A549 (cell line): ENCODE results near the gene SLC16A8. TPM values are rescaled to one million over a fixed set of nuclear protein-coding genes. Genes with fewer than 3 reads are reported as not detected.

Experiments used
- ATAC-seq, 2 experiments: fragments of 200-7000 bp in 1 of 2; fragments of >200 bp in 1 of 2; cut with Nextera tagmentation in 1 of 2; cut with Tn5 transposase in 1 of 2; 3 replicates each; pipeline versions ENCODE4 v1.8.0 to v1.9.1; 2018 to 2020; ENCODE audit warnings: mild to moderate bottlenecking in 1 of 2, moderate library complexity in 1 of 2
- CTCF ChIA-PET: fragments of 300-600 bp; sonication (Branson Sonifier 250); formaldehyde crosslinking; extraction: SDS; loops from one replicate; lab custom pipeline; 2021; ENCODE audit warnings: antibody characterized with exemption, inconsistent platforms; lab: Yijun Ruan, JAX
- POLR2A ChIA-PET: fragments of 350-600 bp; formaldehyde crosslinking; extraction: SDS; loops from one replicate; lab custom pipeline; 2021; ENCODE audit warnings: antibody characterized with exemption, inconsistent platforms; lab: Yijun Ruan, JAX
- DNase-seq, 2 experiments: peaks; one replicate each; pipeline versions ENCODE4 v3.0.0 to v3.0.0-alpha.2; 2011 to 2016; ENCODE audit warnings: low read depth in 1 of 2, low spot score in 1 of 2
- FAIRE-seq: peaks from 2 replicates; lab custom pipeline; 2011; peaks lifted over from hg19 to GRCh38; lab: Jason Lieb, UNC
- H3K27ac ChIP-seq, 2 experiments: fragments of >200 bp; sonication (Bioruptor Twin); formaldehyde crosslinking; 3 replicates each; pipeline ENCODE4 v1.5.1; 2016 to 2017
- H3K4me1 ChIP-seq: fragments of >200 bp; sonication (Bioruptor Twin); formaldehyde crosslinking; 3 replicates; pipeline ENCODE4 v1.6.1; 2016
- H3K4me2 ChIP-seq: fragments of >200 bp; sonication (Bioruptor Twin); formaldehyde crosslinking; 3 replicates; pipeline ENCODE4 v1.6.1; 2016
- H3K4me3 ChIP-seq: fragments of >200 bp; sonication (Bioruptor Twin); formaldehyde crosslinking; 3 replicates; pipeline ENCODE4 v1.5.1; 2016
- H3K9me3 ChIP-seq: fragments of >200 bp; sonication (Bioruptor Twin); formaldehyde crosslinking; 3 replicates; pipeline ENCODE4 v1.6.1; 2016
- CBX2 ChIP-seq: fragments of 200-600 bp; sonication (generic); IDR thresholded peaks from 2 replicates; pipeline ENCODE4 v1.6.1; 2016; ENCODE audit warnings: low read depth, mild to moderate bottlenecking, borderline replicate concordance
- CHD2 ChIP-seq: fragments of 150-350 bp; IDR thresholded peaks from 2 replicates; pipeline ENCODE4 v1.6.1; 2014; ENCODE audit warnings: low read length; ENCODE audit not compliant: partially characterized antibody
- E2F6 ChIP-seq: IDR thresholded peaks from 2 replicates; pipeline ENCODE4 v1.6.1; 2012; ENCODE audit warnings: low read depth, borderline replicate concordance
- EHMT2 ChIP-seq: fragments of 200-600 bp; sonication (generic); IDR thresholded peaks from 2 replicates; pipeline ENCODE4 v1.6.1; 2016; ENCODE audit warnings: antibody characterized with exemption, low read depth, mild to moderate bottlenecking, moderate library complexity
- FOXS1 ChIP-seq: fragments of 250-450 bp; sonication (Bioruptor Pico); IDR thresholded peaks from 2 replicates; pipeline ENCODE4 v1.5.0; 2020; ENCODE audit warnings: mild to moderate bottlenecking, moderate library complexity
- GATA3 ChIP-seq: IDR thresholded peaks from 2 replicates; pipeline ENCODE4 v1.6.1; 2012; ENCODE audit warnings: borderline replicate concordance
- HES2 ChIP-seq: fragments of >200 bp; sonication (Bioruptor Twin); formaldehyde crosslinking; IDR thresholded peaks from 2 replicates; pipeline ENCODE4 v1.6.1; 2016
- HEYL ChIP-seq: fragments of 250-450 bp; sonication (Bioruptor Pico); IDR thresholded peaks from 2 replicates; pipeline ENCODE4 v1.8.0; 2021; ENCODE audit warnings: mild to moderate bottlenecking, moderate library complexity
- HMGXB4 ChIP-seq: fragments of 250-450 bp; sonication (Bioruptor Pico); IDR thresholded peaks from 2 replicates; pipeline ENCODE4 v1.5.0; 2021; ENCODE audit warnings: mild to moderate bottlenecking, moderate library complexity, borderline replicate concordance
- HOXB5 ChIP-seq: fragments of 250-450 bp; sonication (Bioruptor Pico); IDR thresholded peaks from 2 replicates; pipeline ENCODE4 v1.5.0; 2020; ENCODE audit warnings: mild to moderate bottlenecking, moderate library complexity
- JUN ChIP-seq, 2 experiments: fragments of >200 bp; sonication (Bioruptor Twin); formaldehyde crosslinking; IDR thresholded peaks; 2 replicates in 1 of 2; 3 replicates in 1 of 2; pipeline ENCODE4 v1.6.1; 2016 to 2017
- MAX ChIP-seq: IDR thresholded peaks from 2 replicates; pipeline ENCODE4 v1.6.1; 2012
- POLR2A ChIP-seq: IDR thresholded peaks from 2 replicates; pipeline ENCODE4 v1.6.1; 2012; ENCODE audit warnings: mild to moderate bottlenecking, low read length
- POLR2AphosphoS2 ChIP-seq: conservative IDR thresholded peaks from 2 replicates; pipeline ENCODE4 v1.6.1; 2012; ENCODE audit warnings: low read length, improper control_type of control experiment, inconsistent platforms
- RNF2 ChIP-seq: fragments of 200-600 bp; sonication (generic); IDR thresholded peaks from 2 replicates; pipeline ENCODE4 v1.6.1; 2016; ENCODE audit warnings: low read depth, mild to moderate bottlenecking, antibody characterized with exemption, moderate library complexity, borderline replicate concordance
- ZC3H11A ChIP-seq: fragments of 450-650 bp; IDR thresholded peaks from 2 replicates; pipeline ENCODE4 v1.6.1; 2014; ENCODE audit warnings: antibody characterized with exemption, mild to moderate bottlenecking
- ZFP36 ChIP-seq: fragments of 450-650 bp; IDR thresholded peaks from 2 replicates; pipeline ENCODE4 v1.6.1; 2014; ENCODE audit warnings: borderline replicate concordance; ENCODE audit not compliant: partially characterized antibody
- ZSCAN20 ChIP-seq: fragments of 250-450 bp; sonication (Bioruptor Pico); IDR thresholded peaks from 2 replicates; pipeline ENCODE4 v1.8.0; 2022; ENCODE audit warnings: mild to moderate bottlenecking, moderate library complexity
- WGBS: methylation state at CpG from one replicate; pipeline ENCODE4 v1.1.6; 2017; ENCODE audit errors: missing lambda C conversion rate; 5-methylcytosine and 5-hydroxymethylcytosine counted together
- polyA plus RNA-seq, 4 experiments: library from polyadenylated mRNA; depleted of rRNA in 3 of 4; stranded (reverse); fragments of >200 nt; fragmentation: RNase III in 1 of 4; extraction: RNeasy Plus Mini Kit Qiagen cat#74134 plus additional on column Dnase treatment in 1 of 4; gene quantifications; 2 replicates in 3 of 4; 3 replicates in 1 of 4; pipeline ENCODE4 v1.2.3, GENCODE V29; 2011 to 2017

The SLC16A8 gene
- polyA plus RNA-seq, 2 of the 4 experiments (the other 2 are of a cell fraction): not detected

GRCh38 chr22:38110863-38111852 lies 27.2 kb upstream of the SLC16A8 start:
- no peak for FAIRE-seq
- TF ChIP-seq JUN (IDR thresholded peaks at IDR 0.05) (0 out of 5 replicates have a peak, but pooled peaks of 1 of the 2 experiments have one; percentile 14), GATA3 (no peak), EHMT2 (no peak), ZSCAN20 (CRISPR knock-in tag) (no peak), HMGXB4 (CRISPR knock-in tag) (no peak), FOXS1 (no peak), POLR2A (0 out of 2 replicates have a peak, but pooled peaks have one; percentile 7), CHD2 (no peak)
- TF ChIP-seq, all 56 proteins: peak for 2
- POLR2A ChIA-PET: no interaction called here
- ATAC-seq (peak; percentile 66 to 82), DNase-seq (peak; percentile 63 to 74)
- CTCF ChIA-PET: interaction anchor here (0.6 to 2.6 kb wide), 10 partner anchors 9 to 242 kb away, joined by 3 to 10 read pairs (median 3); no protein-coding TSS in a partner anchor
- Histone ChIP-seq H3K4me3 (peak overlapping the region; percentile 51), H3K27ac (peak overlapping the region; percentile 91 to 96), H3K9me3 (no peaks in the 10 kb centered on the region), H3K4me1 (peaks cover 52% of the 10 kb centered on the region), H3K4me2 (peak overlapping the region; percentile 99)
- 8% methylated on average over 18 of the region's 30 CpGs for WGBS

GRCh38 chr22:38110008-38110862 lies 26.3 kb upstream of the SLC16A8 start, which contains the start of gene BAIAP2L2:
TSS of gene BAIAP2L2 (minus strand) at chr22:38110684. CDS start at chr22:38110525, 159 bp downstream.
- 28% methylated on average over 3 of the region's 19 CpGs for WGBS
- CTCF ChIA-PET: interaction anchor here (0.7 to 2.6 kb wide), 6 partner anchors 10 to 205 kb away, joined by 3 to 10 read pairs (median 3); no protein-coding TSS in a partner anchor
- ATAC-seq (peak; percentile 66 to 75), DNase-seq (peak; percentile 78 to 79)
- peak within 1 kb of the TSS; percentile 51 for H3K4me3 ChIP-seq
- H3K27ac ChIP-seq: peak within 1 kb of the TSS; percentile 91 to 96
- TF ChIP-seq E2F6 (peak; percentile 27; the same call in 1 of the 2 replicates), MAX (peak; percentile 66), RNF2 (no peak), JUN (IDR thresholded peaks at IDR 0.05) (0 out of 5 replicates have a peak, but pooled peaks of 1 of the 2 experiments have one; percentile 27)
- TF ChIP-seq, all 56 proteins: peak for 3
- Histone ChIP-seq H3K9me3 (no peaks in the 10 kb centered on the region), H3K4me2 (peak within 1 kb of the TSS; percentile 99), H3K4me1 (peaks cover 52% of the 10 kb centered on the region)
- no peak for FAIRE-seq
- POLR2A ChIA-PET: interaction anchor here (0.6 kb wide), 1 partner anchor 96 kb away, joined by 3 read pairs; no protein-coding TSS in a partner anchor

GRCh38 chr22:38109371-38110001 lies 25.5 kb upstream of the SLC16A8 start:
- ATAC-seq (peak in 1 of 2 experiments; percentile 6; a peak in 1 of 6 replicates), DNase-seq (peak in 1 of 2 experiments; percentile 38), FAIRE-seq (no peak)
- no peak overlapping the region; the same call in 2 of the 3 replicates for H3K4me3 ChIP-seq
- H3K27ac ChIP-seq: peak overlapping the region in 1 of 2 experiments; percentile 91; a peak in 1 of 6 replicates
- H3K9me3 ChIP-seq: no peaks in the 10 kb centered on the region
- ChIA-PET POLR2A (no interaction called here), CTCF (interaction anchor here (0.9 to 1.0 kb wide), 2 partner anchors 9 to 11 kb away, joined by 3 read pairs; no protein-coding TSS in a partner anchor)
- TF ChIP-seq EHMT2 (no peak), ZFP36 (no peak), HEYL (CRISPR knock-in tag) (no peak), CBX2 (no peak), ZC3H11A (no peak), HES2 (no peak), POLR2AphosphoS2 (no peak), HOXB5 (CRISPR knock-in tag) (no peak)
- peaks cover 52% of the 10 kb centered on the region for H3K4me1 ChIP-seq
- 74% methylated on average over 9 of the region's 22 CpGs for WGBS
- peak overlapping the region; percentile 99; the same call in 2 of the 3 replicates for H3K4me2 ChIP-seq
